Activated effector memory CD4-positive, alpha-beta T cell treated with Interleukin-2 at 50 U/mL for 16 hours (primary cell): ENCODE data around the gene TTC28.
"Not testable (repeated sequence)": the region's sequence is repeated elsewhere in the genome, so short reads cannot be mapped to it uniquely, and the experiment has no call there.

Experiments
- DNase-seq: peaks from one replicate; pipeline ENCODE4 v3.0.0-alpha.2; 2020

The TTC28 gene

DNA sequence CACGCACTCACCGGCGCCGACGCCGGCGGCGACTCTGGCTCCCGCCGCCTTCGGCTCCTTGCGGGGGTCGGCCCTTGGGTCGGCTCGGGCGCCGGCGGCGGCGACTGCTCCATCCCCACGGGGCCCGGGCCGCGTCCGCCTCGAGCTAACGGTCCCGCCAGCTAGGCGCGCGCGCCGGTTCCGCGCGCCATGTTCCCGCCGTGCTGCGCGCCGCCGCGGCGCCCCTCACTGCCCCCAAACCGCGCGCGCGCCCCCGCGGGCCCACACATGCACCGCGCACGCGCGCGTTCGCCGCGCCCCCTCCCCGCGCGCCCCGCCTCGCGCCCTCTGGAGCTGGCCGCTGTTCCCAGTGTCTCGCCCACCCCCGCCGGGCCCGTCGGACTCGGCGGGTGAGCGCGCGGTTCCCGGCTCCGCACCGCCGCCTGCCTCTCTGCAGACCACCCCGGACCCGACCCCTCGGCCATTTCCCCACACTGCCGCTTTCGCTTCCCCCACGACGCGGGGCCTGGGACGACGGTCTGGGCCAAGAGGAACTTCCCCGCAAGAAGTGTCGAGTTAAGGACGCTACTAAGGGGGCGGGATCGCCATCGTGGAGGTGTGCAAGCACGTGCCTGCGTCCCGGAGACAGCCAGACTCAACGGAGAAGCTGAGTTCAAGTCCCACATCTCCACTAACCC, at the start of gene TTC28:
Gene TTC28, minus strand, starts transcription at position 230 of the 677 bp plus-strand sequence. Its CDS starts 117 bp downstream, at position 113.
- DNase-seq: not testable (repeated sequence)

DNA sequence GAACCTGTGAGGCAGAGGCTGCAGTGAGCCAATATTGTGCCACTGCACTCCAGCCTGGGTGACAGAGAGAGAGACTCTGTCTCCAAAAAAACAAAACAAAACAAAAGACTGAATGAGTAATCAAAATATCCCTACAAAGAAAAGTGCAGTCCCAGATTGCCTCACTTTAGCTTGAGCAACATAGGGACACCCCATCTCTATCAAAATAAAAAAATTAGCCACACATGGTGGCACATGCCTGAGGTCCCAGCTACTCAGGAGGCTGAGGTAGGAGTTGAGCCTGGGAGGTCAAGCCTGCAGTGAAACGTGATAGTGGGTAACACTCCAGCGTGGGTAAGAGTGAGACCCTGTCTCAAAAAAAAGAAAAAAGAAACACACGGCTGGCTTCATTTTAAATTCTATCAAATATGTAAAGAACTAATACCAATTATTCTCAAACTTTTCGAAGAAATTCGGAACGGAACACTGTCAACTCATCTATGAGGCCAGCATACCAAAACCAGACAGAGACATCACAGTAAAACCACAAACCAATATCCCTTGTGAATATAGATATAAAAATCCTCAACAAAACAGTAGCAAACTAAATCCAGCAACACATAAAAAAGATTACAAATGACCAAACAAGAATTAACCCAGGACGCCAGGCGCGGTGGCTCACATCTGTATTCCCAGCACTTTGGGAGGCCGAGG, 49.1 kb upstream of the TTC28 start:
- DNase-seq: no peak

DNA sequence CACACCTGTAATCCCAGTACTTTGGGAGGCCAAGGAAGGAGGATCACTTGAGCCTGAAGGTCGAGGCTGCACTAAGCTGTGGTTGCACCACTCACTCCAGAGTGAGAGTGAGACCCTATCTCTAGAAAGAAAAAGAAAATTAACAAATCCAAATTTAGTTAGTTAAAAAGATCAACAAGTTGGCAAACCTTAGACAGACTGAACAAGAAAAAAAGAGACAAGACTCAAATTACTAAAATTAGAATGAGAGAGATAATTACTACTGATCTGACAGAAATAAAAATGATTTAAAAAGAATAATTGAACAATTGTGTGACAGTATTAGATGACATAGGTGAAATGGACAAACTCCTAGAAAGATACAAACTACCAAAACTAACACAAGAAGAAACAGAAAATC, 48.4 kb upstream of the TTC28 start:
- no peak for DNase-seq

DNA sequence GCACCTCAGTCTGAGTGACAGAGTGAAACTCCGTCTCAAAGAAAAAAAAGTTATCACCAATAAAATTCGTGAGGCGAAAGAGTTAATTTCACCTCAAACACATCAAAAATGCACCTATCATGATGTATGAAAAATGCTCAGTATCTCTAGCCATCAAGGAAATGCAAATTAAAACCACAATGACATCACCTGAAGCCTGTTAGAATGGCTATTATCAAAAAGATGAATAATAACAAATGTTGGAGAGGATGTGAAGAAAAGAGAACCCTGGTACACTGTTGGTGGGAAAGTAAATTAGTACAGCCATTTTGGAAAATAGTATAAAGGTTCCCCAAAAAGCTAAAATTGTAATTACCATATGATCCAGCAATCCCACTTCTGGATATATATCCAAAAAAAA, 38.4 kb upstream of the TTC28 start:
- DNase-seq: no peak

DNA sequence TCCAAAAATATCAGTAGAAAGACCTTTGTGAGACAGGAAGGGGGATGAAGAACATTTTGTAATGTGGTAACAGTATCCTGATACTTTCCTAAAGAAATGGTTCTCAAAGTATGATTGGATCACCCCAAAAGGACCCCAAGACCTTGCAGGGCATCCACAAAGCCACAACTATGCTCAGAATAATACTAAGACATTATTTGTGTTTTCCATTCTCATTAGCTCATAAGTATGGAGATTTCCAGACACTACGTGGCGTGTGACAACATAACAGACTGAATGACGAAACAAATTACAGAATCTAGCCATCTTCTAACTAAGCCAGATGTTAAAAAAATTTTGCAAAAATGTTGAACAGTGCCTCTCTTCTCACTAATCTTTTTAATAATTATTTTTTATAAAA, 37.0 kb upstream of the TTC28 start:
- no peak for DNase-seq

DNA sequence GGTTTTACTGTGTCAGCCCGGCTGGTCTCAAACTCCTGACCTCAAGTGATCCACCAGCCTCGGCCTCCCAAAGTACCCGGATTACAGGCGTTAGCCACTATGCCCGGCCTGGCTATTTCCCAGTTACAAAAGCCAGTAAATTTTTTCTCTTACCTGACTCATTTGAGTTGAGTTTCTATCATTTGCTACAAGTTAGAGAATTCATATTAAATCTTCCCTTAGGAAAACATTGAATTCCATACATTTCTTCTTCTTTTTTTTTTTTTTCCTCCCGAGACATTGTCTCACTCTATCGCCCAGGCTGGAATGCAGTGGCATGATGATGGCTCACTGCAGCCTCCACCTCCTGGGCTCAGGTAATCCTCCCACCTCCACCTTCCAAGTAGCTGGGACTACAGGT, 36.0 kb upstream of the TTC28 start:
- no peak for DNase-seq

DNA sequence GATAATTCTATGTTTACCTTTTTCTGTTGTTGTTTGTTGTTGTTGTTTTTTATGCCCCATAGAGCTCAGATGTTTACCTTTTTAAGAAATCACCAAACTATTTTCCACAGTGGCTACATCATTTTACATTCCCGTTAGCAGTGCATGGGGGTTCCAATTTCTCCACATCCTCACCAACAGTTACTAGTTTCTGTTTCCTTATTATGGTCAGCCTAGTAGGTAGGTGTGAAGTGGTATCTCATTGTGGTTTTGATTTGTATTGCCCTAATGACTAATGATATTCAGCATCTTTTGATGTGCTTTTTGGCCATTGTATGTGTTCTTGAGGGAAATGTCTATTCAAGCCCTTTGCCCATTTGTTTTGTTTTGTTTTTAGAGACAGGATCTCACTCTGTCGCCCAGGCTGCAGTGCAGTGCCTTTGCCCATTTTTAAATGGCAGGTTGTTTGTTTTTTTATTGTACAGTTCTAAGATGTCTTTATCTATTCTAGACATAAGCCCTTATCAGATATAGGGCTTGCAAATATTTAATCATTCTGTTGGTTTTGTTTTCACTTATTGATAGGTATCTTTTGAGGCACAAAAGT, 34.5 kb upstream of the TTC28 start:
- DNase-seq: no peak

DNA sequence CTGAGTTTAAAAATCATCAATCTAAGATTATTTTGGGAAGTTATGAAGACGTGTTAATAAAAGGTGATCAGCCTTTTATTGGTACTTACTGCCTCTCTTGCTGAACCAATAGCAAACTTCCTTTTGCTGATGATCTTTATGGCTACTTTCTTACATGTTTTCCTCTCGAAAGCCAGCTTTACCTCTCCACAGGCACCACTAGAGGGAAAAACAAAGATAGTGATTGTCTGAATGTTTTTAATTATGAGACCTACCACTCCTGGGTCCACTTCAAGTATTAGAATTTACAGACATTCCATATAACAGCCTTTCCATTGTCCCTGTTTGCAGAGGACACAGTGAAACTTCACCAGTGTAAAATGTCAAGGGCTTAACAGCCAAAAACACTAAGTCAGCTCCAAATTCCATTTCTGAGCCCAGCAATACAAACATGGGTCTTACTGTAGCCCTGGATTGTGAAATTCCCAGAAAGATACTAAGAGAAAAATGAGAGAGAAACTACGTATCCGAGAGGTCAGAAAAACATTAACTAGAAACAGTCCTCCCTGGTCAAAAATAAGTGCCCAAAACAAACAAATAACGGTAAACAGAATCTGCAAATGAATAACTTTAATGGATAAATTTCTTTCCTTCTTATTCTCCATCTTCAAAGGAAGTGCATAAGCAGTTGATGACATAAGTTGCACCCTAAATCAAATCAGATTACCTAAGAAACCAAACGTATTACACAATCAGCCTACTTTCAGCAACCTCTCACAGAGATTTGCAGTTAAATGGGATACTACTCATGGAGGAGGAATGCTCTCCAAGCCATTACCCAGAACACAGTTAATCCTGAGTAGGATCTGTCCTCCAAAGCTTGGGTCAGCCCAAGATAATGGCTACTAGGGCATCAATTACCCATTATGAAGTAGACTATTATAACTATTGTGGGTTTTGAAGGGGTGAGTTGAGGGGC, 32.5 kb upstream of the TTC28 start:
- no peak for DNase-seq

DNA sequence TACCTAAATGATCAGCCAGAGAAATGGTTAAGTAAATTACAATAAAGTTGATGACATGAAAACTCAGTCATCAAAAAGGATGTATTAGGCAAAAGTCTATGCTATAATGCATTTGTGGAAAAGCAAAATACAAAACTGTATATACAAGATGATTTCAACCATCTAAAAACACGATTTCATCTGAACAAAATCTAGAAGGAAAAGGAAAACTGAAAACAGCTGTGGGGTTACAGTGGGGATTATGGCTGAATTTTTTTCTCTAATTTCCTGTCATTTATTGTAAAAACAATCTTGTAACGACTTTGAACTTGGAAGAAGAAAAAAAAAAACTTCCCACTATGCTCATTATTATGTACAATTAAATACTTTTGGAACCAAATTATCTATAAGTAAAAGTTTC, 31.7 kb upstream of the TTC28 start:
- no peak for DNase-seq

DNA sequence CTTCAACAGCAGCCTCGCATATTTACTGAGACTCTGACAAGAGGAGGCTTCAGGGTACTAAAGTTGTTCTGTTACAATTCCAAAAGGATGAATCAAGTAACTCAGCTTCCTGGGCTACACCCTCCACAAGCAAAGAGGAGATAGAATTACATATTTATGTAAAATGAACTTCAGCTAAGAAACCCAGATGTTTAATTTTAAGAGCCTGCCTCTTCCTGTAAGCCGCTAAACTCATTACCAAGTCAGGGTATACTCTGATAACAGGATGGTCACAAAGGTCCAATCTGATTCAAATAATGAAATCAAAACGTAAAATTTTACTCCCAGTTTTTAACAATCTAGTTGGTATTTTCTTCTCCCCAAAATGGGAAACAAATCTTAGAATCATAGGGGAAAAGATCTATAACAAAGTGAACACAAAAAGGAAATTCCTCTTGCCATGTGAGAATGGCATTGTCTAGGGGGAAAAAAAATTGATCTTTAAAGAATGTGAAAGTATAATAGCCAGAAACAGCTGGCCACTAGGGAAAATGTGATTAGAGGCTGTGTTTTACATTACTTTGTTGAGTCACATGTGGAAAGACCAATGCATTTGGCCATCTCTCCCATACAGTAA, 31.0 kb upstream of the TTC28 start:
- no peak for DNase-seq

DNA sequence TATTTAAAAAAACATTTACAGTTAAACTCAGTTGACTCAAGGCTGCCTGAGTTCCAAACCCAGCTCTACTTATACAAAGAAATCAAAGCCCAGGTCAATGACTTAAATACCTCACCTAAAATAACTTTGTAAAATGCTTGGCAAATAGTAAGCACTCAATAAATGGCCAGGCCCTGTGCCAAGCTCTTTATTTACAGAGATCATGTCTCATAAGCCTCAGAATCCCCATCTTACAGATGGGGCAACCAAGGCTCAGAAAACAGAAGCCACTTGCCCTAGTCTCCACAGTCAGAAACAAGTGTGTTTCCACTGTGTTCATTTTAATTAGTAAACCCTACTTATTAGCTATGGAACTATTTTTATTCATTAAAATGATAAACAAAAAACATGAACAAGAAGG, 30.5 kb upstream of the TTC28 start:
- no peak for DNase-seq

DNA sequence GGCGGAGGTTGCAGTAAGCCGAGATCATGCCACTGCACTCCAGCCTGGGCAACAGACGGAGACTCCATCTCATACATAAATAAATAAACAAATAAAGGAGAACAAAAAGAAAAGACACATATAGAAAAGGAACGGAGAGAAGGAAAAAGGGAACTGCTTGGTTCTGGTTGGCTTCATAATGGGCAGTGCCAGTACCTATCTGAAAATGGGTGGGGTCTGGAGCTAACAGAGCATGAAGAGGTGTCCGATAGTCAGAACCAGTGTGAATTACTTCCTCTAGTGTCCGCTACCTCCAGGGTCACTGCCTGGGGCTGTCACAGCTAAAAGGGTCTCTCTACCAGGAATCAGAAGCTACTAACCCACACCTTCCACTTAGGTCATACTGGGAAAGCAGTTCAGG, 27.2 kb upstream of the TTC28 start:
- DNase-seq: no peak

DNA sequence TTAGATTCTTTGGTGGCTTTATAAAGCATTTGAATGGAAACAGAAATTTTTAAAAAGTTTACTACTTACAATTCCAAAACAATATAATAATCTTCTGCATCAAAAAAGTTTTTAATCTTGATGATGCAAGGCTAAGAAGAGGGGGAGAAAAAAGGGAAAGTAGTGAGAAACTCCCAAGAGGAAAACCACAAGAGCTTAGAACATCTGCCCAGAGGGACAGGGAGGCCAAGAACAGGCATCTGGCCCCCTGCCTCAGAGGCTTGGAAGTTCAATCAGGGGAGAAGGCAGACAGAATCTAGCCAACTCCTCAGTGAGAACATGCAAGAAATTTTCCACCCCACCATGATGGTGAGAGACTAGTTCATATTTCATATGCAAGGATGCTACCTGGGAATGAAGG, 23.8 kb upstream of the TTC28 start:
- no peak for DNase-seq

DNA sequence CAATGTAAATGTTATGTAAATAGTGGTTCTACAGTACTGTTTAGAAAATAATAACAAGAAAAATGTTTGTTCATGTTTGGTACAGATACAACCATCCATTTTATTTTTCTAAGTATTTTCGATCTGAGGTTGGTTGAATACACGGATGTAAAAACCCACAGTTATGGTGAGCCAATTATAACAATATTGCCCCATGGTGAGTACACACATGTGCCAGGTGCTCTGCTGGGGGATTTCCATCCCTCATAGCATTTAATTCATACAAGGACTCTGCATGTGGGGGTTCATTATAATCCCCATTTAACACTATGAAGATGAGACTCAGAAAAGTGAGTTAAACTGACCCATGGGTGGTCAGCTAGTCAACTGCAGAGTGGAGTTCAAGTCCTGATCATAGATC, 23.3 kb upstream of the TTC28 start:
- no peak for DNase-seq

DNA sequence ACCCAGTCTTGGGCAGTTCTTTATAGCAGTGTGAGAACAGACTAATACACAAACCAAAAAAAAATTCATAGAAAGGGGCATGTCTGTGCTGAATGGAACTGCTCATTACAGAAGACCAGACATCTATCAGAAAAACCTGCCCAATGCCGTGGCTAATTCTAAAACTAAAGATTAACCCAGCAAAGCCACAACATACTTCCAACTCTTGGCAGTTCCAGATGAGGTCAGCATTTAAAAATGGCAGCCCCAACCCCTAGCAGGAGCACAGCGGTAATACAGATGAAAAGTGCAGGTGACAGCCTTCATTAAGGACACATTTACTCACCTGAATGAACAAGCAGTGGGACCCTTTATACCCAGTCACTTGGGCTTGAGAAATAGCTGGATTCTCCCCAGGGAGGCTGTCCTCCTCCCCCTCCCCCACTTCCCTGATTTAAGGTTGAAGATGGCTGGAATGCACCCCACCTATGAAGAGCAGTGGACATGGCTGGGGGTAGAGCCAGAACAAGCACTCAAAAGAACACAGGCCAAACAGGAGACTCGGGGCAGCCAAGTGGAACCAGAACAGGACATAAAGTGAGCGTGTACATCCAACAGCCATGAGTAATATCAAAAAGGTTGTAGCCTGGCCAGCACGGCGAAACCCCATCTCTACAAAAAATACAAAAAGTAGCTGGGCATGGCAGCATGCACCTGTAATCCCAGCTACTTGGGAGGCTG, 13.6 kb upstream of the TTC28 start:
- DNase-seq: not testable (repeated sequence)

DNA sequence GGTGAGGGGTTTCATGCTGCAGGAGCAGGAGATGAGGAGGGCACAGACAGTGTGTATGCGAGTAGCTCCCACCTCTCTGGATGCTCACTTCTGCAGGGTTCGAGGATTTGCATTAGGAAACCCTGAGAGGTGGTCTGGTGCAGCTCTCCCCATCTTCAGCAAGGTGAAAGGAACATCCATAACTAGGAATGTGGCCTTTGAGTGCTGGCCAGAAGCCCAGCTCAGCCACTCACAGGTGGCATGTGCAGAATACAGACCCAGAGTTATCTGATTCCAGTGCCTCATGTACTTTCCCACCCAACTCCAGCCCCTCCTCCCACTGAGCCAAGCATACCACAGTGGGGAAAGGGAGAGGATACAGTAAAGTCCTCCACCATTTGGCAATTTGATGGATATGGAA, 10.2 kb upstream of the TTC28 start:
- not testable (repeated sequence) for DNase-seq

DNA sequence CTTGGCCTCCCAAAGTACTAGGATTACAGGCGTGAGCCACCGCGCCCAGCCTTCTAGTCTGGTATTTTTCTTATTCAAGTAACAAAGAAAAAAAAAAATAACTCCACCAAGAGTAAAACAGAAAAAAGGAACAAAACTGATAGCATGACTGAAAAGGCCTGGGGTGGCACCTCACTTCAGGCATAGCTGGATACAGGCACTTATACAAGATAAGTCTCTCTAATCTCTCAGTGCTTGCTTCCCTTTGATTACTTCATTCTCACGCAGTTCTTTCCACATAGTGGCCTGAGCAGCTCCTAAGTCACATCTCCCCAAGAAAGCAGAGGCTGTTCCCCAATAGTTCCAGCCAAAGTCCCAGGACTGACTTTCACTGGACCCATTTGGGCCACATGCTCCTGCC, 3.3 kb upstream of the TTC28 start:
- DNase-seq: not testable (repeated sequence)

DNA sequence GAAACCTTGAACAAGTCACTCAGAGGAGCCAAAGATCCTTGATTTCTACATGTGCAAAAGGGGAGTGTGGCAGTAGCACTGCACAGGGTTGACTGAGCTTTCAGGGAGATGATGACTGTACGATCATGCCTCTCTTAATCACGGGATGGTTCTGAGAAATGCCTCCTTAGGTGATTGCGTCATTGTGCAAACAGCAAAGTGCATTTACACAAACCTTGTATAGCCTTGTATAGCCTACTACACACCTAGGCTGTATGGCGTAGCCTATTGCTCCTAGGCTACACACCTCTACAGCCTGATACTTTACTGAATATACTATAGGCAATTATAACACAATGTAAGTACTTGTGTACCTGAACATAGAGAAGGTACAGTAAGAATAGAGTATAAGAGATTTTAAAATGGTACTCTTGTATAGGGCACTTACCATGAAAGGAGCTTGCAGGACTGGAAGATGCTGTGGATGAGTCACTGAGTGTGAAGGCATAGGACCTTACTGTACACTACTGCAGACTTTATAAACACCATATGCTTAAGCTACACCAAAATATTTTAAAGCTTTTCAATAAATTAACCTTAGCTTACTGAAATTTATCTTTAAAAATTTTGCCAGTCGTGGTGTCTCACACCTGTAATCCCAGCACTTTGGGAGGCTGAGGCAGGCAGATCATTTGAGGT, 1.3 kb upstream of the TTC28 start:
- not testable (repeated sequence) for DNase-seq

DNA sequence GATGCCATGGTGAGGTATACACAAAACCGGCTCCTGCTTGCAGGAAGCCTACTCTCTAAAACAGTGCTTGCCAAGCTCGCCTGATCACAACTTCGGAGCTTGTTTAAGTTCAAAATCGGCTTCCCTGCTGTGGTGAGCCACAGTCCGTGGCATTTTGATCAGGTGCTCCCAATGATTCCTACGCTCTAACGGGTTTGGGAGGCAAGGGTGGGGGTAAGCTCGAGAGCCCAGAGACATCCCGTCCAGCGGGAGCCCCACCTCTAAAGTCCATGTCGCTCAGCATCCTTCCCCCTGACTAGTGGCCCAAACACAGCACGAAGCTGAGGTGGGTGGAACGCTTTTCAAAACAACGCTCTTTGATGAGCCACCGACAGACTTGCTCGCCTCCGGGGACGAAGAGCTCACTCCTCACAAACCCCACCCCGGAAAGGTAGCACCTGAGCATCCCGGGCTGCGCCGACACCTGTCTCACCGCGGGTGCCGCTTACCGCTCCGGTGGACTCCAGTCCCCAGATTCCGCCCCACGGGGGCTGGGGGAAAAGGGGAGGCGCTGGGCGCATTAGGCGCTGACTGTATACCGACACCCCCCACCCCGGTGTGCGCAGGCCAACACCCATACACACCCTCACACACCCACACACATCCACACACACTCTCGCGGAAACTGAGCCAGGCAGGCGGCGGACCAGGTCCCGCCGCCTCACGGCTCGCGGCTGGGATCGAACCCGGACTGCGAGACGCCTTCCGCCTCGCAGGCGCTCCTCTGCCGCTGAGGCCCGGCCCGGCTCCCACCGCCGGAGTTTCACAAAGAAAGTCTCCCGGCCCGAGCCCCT, 646 bp downstream of the TTC28 start:
- not testable (repeated sequence) for DNase-seq

DNA sequence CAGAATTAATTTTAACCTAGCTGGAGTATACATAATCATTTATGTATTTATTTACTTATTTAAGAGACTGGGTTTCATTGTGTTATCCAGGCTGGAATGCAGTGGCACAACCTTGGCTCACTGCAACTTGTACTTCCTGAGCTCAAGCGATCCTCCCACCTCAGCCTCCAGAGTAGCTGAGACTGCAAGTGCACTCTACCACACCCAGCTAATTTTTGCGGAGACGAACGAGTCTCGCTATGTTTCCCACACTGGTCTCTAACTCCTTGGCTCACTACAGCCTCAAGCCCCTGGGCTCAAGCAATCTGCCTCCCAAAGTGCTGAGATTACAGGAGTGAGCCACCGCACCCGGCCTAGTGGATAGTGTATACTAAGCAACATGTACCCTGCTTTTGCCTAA, 1.5 kb downstream of the TTC28 start:
- DNase-seq: not testable (repeated sequence)
